HCT116 (cell line): ENCODE results near the gene SASS6.

Experiments
- CEBPB ChIP-seq: IDR thresholded peaks from 2 replicates; pipeline ENCODE4 v1.6.1; 2012; ENCODE audit warnings: low read depth
- EZH2 ChIP-seq: fragments of 200-600 bp; sonication (generic); IDR thresholded peaks from 2 replicates; pipeline ENCODE4 v1.6.1; 2017; ENCODE audit warnings: antibody characterized with exemption, mixed run types
- FOSL1 ChIP-seq: IDR thresholded peaks from 2 replicates; pipeline ENCODE4 v1.6.1; 2012; ENCODE audit warnings: low read depth
- MAX ChIP-seq: IDR thresholded peaks from 2 replicates; pipeline ENCODE4 v1.6.1; 2012
- POLR2A ChIP-seq: IDR thresholded peaks from 2 replicates; pipeline ENCODE4 v1.7.0; 2011; ENCODE audit warnings: borderline replicate concordance; ENCODE audit not compliant: insufficient read depth, insufficient read length; ENCODE audit errors: extremely low read depth
- POLR2AphosphoS5 ChIP-seq: IDR thresholded peaks from 2 replicates; pipeline ENCODE4 v1.6.1; 2011; ENCODE audit warnings: mild to moderate bottlenecking, low read depth, low read length, moderate library complexity
- RAD21 ChIP-seq: IDR thresholded peaks from 2 replicates; pipeline ENCODE4 v1.6.1; 2012; ENCODE audit warnings: low read depth, mild to moderate bottlenecking
- SIN3A ChIP-seq: IDR thresholded peaks from 2 replicates; pipeline ENCODE4 v1.6.1; 2012; ENCODE audit warnings: low read depth
- SP1 ChIP-seq: IDR thresholded peaks from 2 replicates; pipeline ENCODE4 v1.6.1; 2012; ENCODE audit warnings: low read depth
- SRF ChIP-seq: IDR thresholded peaks from 2 replicates; pipeline ENCODE4 v1.6.1; 2012; ENCODE audit warnings: low read depth
- TCF7L2 ChIP-seq: IDR thresholded peaks from 2 replicates; pipeline ENCODE4 v1.7.0; 2011; ENCODE audit warnings: borderline replicate concordance, inconsistent platforms; ENCODE audit not compliant: insufficient read depth, insufficient read length; ENCODE audit errors: extremely low read depth
- YY1 ChIP-seq: IDR thresholded peaks from 2 replicates; pipeline ENCODE4 v1.6.1; 2011; ENCODE audit warnings: low read length, low read depth, moderate library complexity, mild to moderate bottlenecking; ENCODE audit not compliant: insufficient replicate concordance; ENCODE audit errors: extremely low read depth
- ZNF274 ChIP-seq: fragments of 200-500 bp; sonication (Bioruptor generic); IDR thresholded peaks from 2 replicates; pipeline ENCODE4 v1.6.1; 2014; ENCODE audit warnings: mild to moderate bottlenecking, low read depth, low read length, inconsistent platforms
- TF ChIP-seq, protein P1 (sequence below), 3 experiments: fragments of 200-600 bp in 1 of 3; sonication (generic) in 1 of 3; IDR thresholded peaks in 2 of 3; conservative IDR thresholded peaks in 1 of 3; 2 replicates each; pipeline ENCODE4 v1.5.1; 2012 to 2017; ENCODE audit warnings: low read depth in 2 of 3, low read length in 2 of 3, antibody characterized with exemption in 1 of 3, borderline replicate concordance in 1 of 3, control low read depth in 1 of 3, mild to moderate bottlenecking in 1 of 3, mixed read lengths in 1 of 3, mixed run types in 1 of 3, moderate library complexity in 1 of 3; ENCODE audit not compliant: insufficient read depth in 1 of 3

- TF ChIP-seq SRF (no peak), EZH2 (no peak), SP1 (no peak), ZNF274 (no peak), POLR2A (no peak), YY1 (no peak), TCF7L2 (no peak), FOSL1 (no peak), MAX (no peak), POLR2AphosphoS5 (no peak), RAD21 (no peak), SIN3A (no peak), CEBPB (no peak)
- TF ChIP-seq, protein P1, sequence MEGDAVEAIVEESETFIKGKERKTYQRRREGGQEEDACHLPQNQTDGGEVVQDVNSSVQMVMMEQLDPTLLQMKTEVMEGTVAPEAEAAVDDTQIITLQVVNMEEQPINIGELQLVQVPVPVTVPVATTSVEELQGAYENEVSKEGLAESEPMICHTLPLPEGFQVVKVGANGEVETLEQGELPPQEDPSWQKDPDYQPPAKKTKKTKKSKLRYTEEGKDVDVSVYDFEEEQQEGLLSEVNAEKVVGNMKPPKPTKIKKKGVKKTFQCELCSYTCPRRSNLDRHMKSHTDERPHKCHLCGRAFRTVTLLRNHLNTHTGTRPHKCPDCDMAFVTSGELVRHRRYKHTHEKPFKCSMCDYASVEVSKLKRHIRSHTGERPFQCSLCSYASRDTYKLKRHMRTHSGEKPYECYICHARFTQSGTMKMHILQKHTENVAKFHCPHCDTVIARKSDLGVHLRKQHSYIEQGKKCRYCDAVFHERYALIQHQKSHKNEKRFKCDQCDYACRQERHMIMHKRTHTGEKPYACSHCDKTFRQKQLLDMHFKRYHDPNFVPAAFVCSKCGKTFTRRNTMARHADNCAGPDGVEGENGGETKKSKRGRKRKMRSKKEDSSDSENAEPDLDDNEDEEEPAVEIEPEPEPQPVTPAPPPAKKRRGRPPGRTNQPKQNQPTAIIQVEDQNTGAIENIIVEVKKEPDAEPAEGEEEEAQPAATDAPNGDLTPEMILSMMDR (IDR thresholded peaks at IDR 0.05 in 2 of 3, conservative IDR thresholded peaks at IDR 0.05 in 1 of 3; ENCODE audit: borderline replicate concordance in 1 of 3, insufficient read depth in 1 of 3, low read depth in 2 of 3, low read length in 2 of 3) = no peak
Measured at GRCh38 chr1:100077531-100077930, 55.2 kb downstream of the SASS6 start.
